CD4-positive, alpha-beta memory T cell (primary cell): ENCODE data around the gene CEND1. TPM values are rescaled to one million over a fixed set of nuclear protein-coding genes. Genes with fewer than 3 reads are reported as not detected.
A peak's percentile ranks its signal among the peaks of the same experiment; 100 is the strongest.

Experiments used
- CTCF ChIA-PET: fragments of 350-600 bp; sonication (Branson Sonifier 250); formaldehyde crosslinking; loops from one replicate; lab custom pipeline; 2021; ENCODE audit warnings: inconsistent platforms; ENCODE audit not compliant: partially characterized antibody; lab: Charles Lee
- POLR2A ChIA-PET: fragments of 350-600 bp; sonication (Branson Sonifier 250); formaldehyde crosslinking; loops from one replicate; lab custom pipeline; 2021; ENCODE audit not compliant: partially characterized antibody; lab: Charles Lee
- DNase-seq, 5 donors: peaks; one replicate each; pipeline versions ENCODE4 v3.0.0 to v3.0.0-alpha.2; 2020 to 2022; ENCODE audit warnings: mixed read lengths in 1 of 5
- H3K27ac ChIP-seq: one replicate; pipeline ENCODE4 v1.7.0; 2013; ENCODE audit warnings: low read depth, low read length
- H3K27me3 ChIP-seq: 2 replicates; pipeline ENCODE4 v1.7.0; 2013; ENCODE audit warnings: mild to moderate bottlenecking, low read length, moderate library complexity; ENCODE audit not compliant: insufficient read depth
- H3K36me3 ChIP-seq: 2 replicates; pipeline ENCODE4 v1.7.0; 2013; ENCODE audit warnings: mild to moderate bottlenecking, low read length, moderate library complexity; ENCODE audit not compliant: insufficient read depth
- H3K4me1 ChIP-seq: 2 replicates; pipeline ENCODE4 v1.7.0; 2013; ENCODE audit warnings: mild to moderate bottlenecking, low read length, moderate library complexity; ENCODE audit not compliant: insufficient read depth
- H3K4me3 ChIP-seq, 2 donors: one replicate each; pipeline ENCODE4 v1.7.0; 2013; ENCODE audit warnings: low read length in 2 of 2, mild to moderate bottlenecking in 1 of 2
- H3K9me3 ChIP-seq, 2 donors: one replicate each; pipeline ENCODE4 v1.7.0; 2013; ENCODE audit warnings: low read length in 2 of 2, control low read depth in 1 of 2; ENCODE audit not compliant: control insufficient read depth in 1 of 2
- H3K27ac Mint-ChIP-seq, 7 donors: one replicate each; pipeline ENCODE4 v1.8.0; 2020 to 2021; ENCODE audit warnings: mixed read lengths in 7 of 7, mild to moderate bottlenecking in 6 of 7, inconsistent platforms in 3 of 7, moderate library complexity in 3 of 7
- H3K27me3 Mint-ChIP-seq, 2 donors: one replicate each; pipeline ENCODE4 v1.8.0; 2020 to 2021; ENCODE audit warnings: mixed read lengths in 2 of 2
- H3K36me3 Mint-ChIP-seq, 2 donors: one replicate each; pipeline ENCODE4 v1.8.0; 2020 to 2021; ENCODE audit warnings: mixed read lengths in 2 of 2, inconsistent platforms in 1 of 2, mild to moderate bottlenecking in 1 of 2
- H3K4me1 Mint-ChIP-seq, 4 donors: one replicate each; pipeline ENCODE4 v1.8.0; 2020 to 2021; ENCODE audit warnings: mixed read lengths in 4 of 4, mild to moderate bottlenecking in 1 of 4
- H3K4me3 Mint-ChIP-seq, 8 donors: one replicate each; pipeline ENCODE4 v1.8.0; 2020 to 2021; ENCODE audit warnings: mixed read lengths in 8 of 8, mild to moderate bottlenecking in 7 of 8, moderate library complexity in 6 of 8, inconsistent platforms in 3 of 8
- H3K9me3 Mint-ChIP-seq, 8 donors: one replicate each; pipeline ENCODE4 v1.8.0; 2020 to 2021; ENCODE audit warnings: mixed read lengths in 8 of 8, mild to moderate bottlenecking in 5 of 8, inconsistent platforms in 3 of 8, moderate library complexity in 1 of 8
- intact Hi-C: fragments of 100-400 bp; cut with micrococcal nuclease; formaldehyde crosslinking; loops from one replicate; pipeline ENCODE4 v1.15.1; 2023
- polyA plus RNA-seq, 2 donors: library from polyadenylated mRNA; unstranded; fragments of 300-500 nt; fragmentation: Illumina TruSeq; gene quantifications; one replicate each; pipeline ENCODE4 v1.2.3, GENCODE V29; 2021
- total RNA-seq, 2 experiments: library from RNA; stranded (reverse); gene quantifications; one replicate each; pipeline ENCODE4 v1.2.3, GENCODE V29; 2021

Gene CEND1
- total and polyA plus RNA-seq, 4 experiments from 2014 or later = 0.19 TPM; not detected in 3

DNA sequence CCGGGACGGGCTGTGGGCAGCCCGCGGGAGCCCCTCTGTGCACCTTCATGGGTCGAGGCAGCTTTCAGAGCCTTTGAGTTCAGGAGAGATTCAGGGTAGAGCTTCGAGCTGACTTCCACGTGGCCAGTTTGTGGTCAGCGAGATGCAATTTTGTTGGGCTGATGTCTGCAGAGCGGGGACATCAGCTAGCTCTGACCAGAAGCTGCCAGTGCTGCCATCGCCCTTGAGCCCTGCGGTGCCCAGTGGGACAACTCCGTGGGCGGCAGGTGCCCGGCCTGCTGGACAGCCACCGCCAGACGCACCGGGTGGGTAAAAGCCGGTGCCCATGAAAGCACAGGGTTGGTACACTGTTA lies 41.9 kb downstream of the CEND1 start:
- peak overlapping the region; percentile 58 to 87 for H3K4me3 ChIP-seq
- intact Hi-C loops = no loop called here
- H3K27me3 ChIP-seq = no peaks in the 10 kb centered on the region
- H3K36me3 ChIP-seq = no peaks in the 10 kb centered on the region
- peaks cover 31% of the 10 kb centered on the region for H3K4me1 ChIP-seq
- peaks cover 0 to 3% of the 10 kb centered on the region in 2 donors for H3K36me3 Mint-ChIP-seq
- H3K9me3 Mint-ChIP-seq = no peaks in the 10 kb centered on the region
- peaks cover 12 to 29% (median 21%) of the 10 kb centered on the region in 4 donors for H3K4me1 Mint-ChIP-seq
- H3K27me3 Mint-ChIP-seq = no peaks in the 10 kb centered on the region
- ChIA-PET POLR2A (interaction anchor here (0.9 to 3.9 kb wide), 13 partner anchors 9 to 212 kb away, joined by 3 to 30 read pairs (median 5); partner anchors contain the start of genes GATD1, HRAS, PIDD1 and TMEM80), CTCF (interaction anchor here (0.9 to 2.7 kb wide), 11 partner anchors 9 to 226 kb away, joined by 3 to 11 read pairs (median 3); no protein-coding TSS in a partner anchor)
- peak overlapping the region; percentile 75 to 89 (median 82) for H3K4me3 Mint-ChIP-seq
- no peak for DNase-seq
- peak overlapping the region; percentile 67 for H3K27ac ChIP-seq
- peak overlapping the region; percentile 52 to 87 (median 75) for H3K27ac Mint-ChIP-seq
- H3K9me3 ChIP-seq = no peaks in the 10 kb centered on the region

DNA sequence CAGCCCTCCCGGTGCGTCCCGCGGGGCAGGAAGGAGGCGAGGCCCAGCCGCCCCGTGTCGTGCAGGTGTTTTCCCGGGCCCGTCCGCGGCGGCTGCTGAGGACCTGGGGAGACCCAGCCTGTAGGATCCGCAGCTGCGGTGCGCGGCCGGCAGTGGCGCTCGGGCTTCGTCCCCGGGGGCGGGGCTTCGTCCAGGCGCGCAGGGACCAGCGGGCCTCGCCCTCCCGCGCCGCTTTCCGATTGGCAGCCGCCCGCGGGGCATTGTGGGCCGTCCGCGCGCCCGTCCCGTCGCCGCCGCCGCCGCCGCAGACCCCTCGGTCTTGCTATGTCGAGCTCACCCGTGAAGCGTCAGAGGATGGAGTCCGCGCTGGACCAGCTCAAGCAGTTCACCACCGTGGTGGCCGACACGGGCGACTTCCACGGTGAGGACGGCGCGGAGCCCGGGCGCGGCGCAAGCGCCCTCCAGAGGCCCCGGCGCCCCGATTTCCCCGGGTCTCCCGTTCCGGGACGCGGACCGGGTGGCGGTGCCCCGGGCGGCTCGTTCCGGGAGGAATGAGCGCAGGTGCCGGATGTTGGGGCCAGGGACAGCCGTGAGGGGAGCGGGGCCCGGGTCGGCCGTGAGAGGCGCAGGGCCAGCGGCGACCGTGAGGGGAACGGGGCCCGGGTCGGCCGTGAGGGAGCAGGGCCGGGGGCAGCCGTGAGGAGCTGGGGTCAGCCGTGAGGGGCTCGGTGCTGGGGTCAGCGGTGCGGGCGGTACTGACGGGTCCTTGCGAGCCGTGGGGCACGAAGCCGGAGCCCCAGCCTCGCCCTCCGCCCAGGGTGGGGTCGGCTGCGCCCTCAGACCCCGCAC lies 42.5 kb downstream of the CEND1 start, which contains the start of gene TALDO1:
TALDO1 (plus strand) TSS at position 307 of the 849 bp plus-strand sequence; CDS start at position 325, 18 bp downstream.
- POLR2A ChIA-PET = interaction anchor here (0.9 to 3.9 kb wide), 15 partner anchors 10 to 211 kb away, joined by 3 to 30 read pairs (median 4); partner anchors contain the start of genes GATD1, HRAS, PIDD1 and TMEM80
- CTCF ChIA-PET = interaction anchor here (1.1 to 2.7 kb wide), 8 partner anchors 10 to 192 kb away, joined by 3 to 11 read pairs (median 4); no protein-coding TSS in a partner anchor
- H3K27me3 Mint-ChIP-seq = no peaks in the 10 kb centered on the region
- H3K27ac Mint-ChIP-seq = peak within 1 kb of the TSS; percentile 79 to 92 (median 86)
- Histone ChIP-seq H3K27me3 (no peaks in the 10 kb centered on the region), H3K9me3 (no peaks in the 10 kb centered on the region), H3K27ac (peak within 1 kb of the TSS; percentile 67), H3K4me3 (peak within 1 kb of the TSS; percentile 58 to 87), H3K36me3 (no peaks in the 10 kb centered on the region), H3K4me1 (peaks cover 31% of the 10 kb centered on the region)
- no peaks in the 10 kb centered on the region for H3K9me3 Mint-ChIP-seq
- DNase-seq = peak; percentile 62 to 80 (median 65)
- intact Hi-C loops = loop anchor here (1.0 to 2.0 kb wide), 2 partner anchors 19 to 29 kb away; partner anchors contain the start of gene GATD1
- peak within 1 kb of the TSS; percentile 82 to 89 (median 87) for H3K4me3 Mint-ChIP-seq
- H3K4me1 Mint-ChIP-seq = peaks cover 11 to 29% (median 21%) of the 10 kb centered on the region in 4 donors
- H3K36me3 Mint-ChIP-seq = peaks cover 0 to 2% of the 10 kb centered on the region in 2 donors

DNA sequence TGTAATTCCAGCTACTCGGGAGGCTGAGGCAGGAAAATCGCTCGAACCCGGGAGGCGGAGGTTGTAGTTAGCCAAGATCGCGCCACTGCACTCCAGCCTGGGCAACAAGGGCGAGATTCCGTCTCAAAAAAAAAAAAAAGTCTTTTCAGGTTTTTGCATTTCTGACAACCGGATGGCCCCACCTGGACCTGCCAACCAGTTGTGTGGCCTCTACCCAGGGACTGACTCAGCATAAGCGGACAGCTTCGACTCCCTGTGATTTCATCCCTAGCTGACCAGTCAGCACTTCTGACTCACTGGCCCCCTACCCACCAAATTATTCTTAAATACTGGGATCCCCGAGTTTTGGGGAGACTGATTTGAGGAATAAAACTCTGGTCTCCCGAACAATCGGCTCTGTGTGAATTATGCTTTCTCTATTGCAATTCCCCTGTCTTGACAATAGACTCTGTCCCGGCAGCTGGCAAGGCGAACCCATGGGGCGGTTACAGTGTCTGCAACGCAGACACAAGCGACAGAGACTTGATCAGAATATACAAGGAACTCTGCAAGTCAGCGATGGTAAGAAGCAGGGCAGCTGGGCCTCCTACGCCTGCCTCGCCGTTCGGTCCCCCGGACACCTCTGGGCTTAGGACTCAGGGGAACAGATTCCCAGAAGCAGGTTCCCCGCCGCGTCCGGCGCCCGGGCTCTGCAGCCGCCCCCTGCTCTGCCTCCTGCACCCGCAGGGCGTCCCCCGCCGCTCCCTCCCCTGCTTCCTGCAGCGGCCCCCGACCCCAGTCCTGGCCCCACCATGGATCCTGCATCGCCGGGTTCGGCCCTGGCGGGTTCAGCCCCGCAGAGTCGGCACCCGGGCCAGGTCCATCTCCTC lies 43.4 kb downstream of the CEND1 start:
- DNase-seq = peak in 4 of 5 donors; percentile 29 to 59 (median 38)
- intact Hi-C loops = loop anchor here (1.0 to 2.0 kb wide), 2 partner anchors 18 to 30 kb away; partner anchors contain the start of gene GATD1

DNA sequence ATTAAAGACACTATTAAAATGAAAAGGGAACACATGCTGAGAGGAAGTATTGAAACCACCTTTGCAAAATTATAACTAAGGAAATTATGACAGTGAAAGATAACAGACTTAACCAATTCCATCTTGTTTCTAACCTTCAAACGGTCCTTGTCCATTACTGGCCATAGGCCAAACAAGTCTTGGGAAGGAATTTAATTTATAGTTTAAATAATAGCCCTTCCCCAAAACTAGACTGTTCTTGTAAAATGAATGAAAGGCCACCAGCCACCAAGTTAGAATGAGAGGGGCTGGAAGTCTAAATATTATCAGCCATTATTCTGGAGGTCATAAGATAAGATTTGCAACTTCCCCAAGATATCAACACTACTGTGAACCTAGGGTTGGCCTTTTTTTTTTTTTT lies 44.5 kb downstream of the CEND1 start:
- ChIA-PET CTCF (interaction anchor here (0.8 kb wide), 1 partner anchor 49 kb away, joined by 3 read pairs; no protein-coding TSS in a partner anchor), POLR2A (interaction anchor here (3.9 kb wide), 1 partner anchor 19 kb away, joined by 30 read pairs; no protein-coding TSS in a partner anchor)
- Histone ChIP-seq H3K4me1 (peaks cover 31% of the 10 kb centered on the region), H3K4me3 (no peak overlapping the region), H3K36me3 (no peaks in the 10 kb centered on the region), H3K27ac (no peak overlapping the region), H3K9me3 (no peaks in the 10 kb centered on the region), H3K27me3 (no peaks in the 10 kb centered on the region)
- Mint-ChIP-seq H3K27ac (peak overlapping the region in 1 of 7 donors; percentile 37), H3K27me3 (no peaks in the 10 kb centered on the region), H3K4me1 (peaks cover 11 to 25% (median 20%) of the 10 kb centered on the region in 4 donors), H3K36me3 (no peaks in the 10 kb centered on the region), H3K9me3 (no peaks in the 10 kb centered on the region), H3K4me3 (peak overlapping the region in 3 of 8 donors; percentile 36 to 51 (median 36))
- no peak for DNase-seq
- intact Hi-C loops = no loop called here

More for the DNA sequence above, 43.4 kb downstream of the CEND1 start:
- Mint-ChIP-seq H3K4me1 (peaks cover 11 to 29% (median 20%) of the 10 kb centered on the region in 4 donors), H3K9me3 (no peaks in the 10 kb centered on the region), H3K27ac (peak overlapping the region; percentile 67 to 92 (median 83)), H3K36me3 (no peaks in the 10 kb centered on the region), H3K27me3 (no peaks in the 10 kb centered on the region), H3K4me3 (peak overlapping the region; percentile 82 to 89 (median 87))
- Histone ChIP-seq H3K36me3 (no peaks in the 10 kb centered on the region), H3K27ac (peak overlapping the region; percentile 67), H3K4me1 (peaks cover 31% of the 10 kb centered on the region), H3K4me3 (peak overlapping the region; percentile 0 to 58), H3K9me3 (no peaks in the 10 kb centered on the region), H3K27me3 (no peaks in the 10 kb centered on the region)
- CTCF ChIA-PET = interaction anchor here (1.3 to 2.7 kb wide), 4 partner anchors 20 to 192 kb away, joined by 3 to 11 read pairs (median 8); no protein-coding TSS in a partner anchor
- POLR2A ChIA-PET = interaction anchor here (0.9 to 3.9 kb wide), 12 partner anchors 9 to 211 kb away, joined by 3 to 30 read pairs (median 6); partner anchors contain the start of genes GATD1, HRAS, PIDD1 and TMEM80

DNA sequence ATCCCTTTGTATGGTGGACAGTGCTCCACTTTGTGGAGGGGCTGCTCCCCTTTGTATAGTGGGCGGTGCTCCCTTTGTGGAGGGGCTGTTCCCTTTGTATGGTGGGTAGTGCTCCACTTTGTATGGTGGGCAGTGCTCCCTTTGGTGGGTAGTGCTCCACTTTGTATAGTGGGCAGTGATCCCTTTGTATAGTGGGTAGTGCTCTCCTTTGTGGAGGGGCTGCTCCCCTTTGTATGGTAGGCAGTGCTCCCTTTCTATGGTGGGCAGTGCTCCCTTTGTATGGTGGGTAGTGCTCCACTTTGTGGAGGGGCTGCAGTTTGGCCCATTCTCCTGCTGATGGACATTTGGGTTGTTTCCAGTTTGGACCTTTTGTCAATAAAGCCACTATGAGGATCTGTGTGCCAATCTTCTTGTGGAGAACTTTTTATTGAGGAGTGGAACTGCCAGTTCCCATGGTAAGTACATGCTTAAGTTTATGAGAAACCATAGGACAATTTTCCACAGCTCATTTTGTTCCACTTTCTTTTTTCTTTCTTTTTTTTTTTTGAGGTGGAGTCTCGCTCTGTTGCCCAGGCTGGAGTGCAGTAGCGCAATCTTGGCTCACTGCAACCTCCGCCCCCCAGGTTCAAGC lies 47.2 kb downstream of the CEND1 start:
- POLR2A ChIA-PET = interaction anchor here (0.6 kb wide), 2 partner anchors 17 to 292 kb away, joined by 3 read pairs; no protein-coding TSS in a partner anchor
- H3K4me1 Mint-ChIP-seq = peaks cover 10 to 11% (median 10%) of the 10 kb centered on the region in 4 donors

DNA sequence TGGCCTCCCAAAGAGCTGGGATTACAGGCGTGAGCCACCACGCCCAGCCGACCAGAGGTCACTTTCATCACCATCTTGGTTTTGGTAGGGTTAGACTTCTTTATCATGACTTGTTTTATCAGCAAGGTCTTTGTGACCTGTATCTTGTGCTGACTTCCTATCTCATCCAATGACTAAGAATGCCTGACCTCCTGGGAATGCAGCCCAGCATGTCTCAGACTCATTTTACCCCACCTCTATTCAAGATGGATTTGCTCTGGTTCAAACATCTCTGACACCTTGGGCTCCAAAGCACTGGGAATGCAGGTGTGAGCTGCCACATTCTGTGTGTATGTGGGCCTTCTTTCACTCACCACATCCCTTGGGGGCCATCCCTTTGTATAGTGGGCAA lies 47.7 kb downstream of the CEND1 start:
- intact Hi-C loops = no loop called here
- Histone ChIP-seq H3K4me1 (peaks cover 18% of the 10 kb centered on the region), H3K9me3 (no peaks in the 10 kb centered on the region), H3K27ac (no peak overlapping the region), H3K4me3 (no peak overlapping the region), H3K27me3 (no peaks in the 10 kb centered on the region), H3K36me3 (no peaks in the 10 kb centered on the region)
- H3K27me3 Mint-ChIP-seq = no peaks in the 10 kb centered on the region
- no peak overlapping the region for H3K4me3 Mint-ChIP-seq
- no peak overlapping the region for H3K27ac Mint-ChIP-seq
- ChIA-PET CTCF (interaction anchor here (1.3 to 1.6 kb wide), 3 partner anchors 14 to 188 kb away, joined by 3 to 4 read pairs (median 4); no protein-coding TSS in a partner anchor), POLR2A (interaction anchor here (0.6 kb wide), 1 partner anchor 292 kb away, joined by 3 read pairs; no protein-coding TSS in a partner anchor)
- H3K4me1 Mint-ChIP-seq = peaks cover 15 to 16% (median 15%) of the 10 kb centered on the region in 4 donors
- H3K36me3 Mint-ChIP-seq = no peaks in the 10 kb centered on the region
- DNase-seq = no peak
- H3K9me3 Mint-ChIP-seq = no peaks in the 10 kb centered on the region

More for the DNA sequence above, 47.2 kb downstream of the CEND1 start:
- no peak overlapping the region for H3K27ac ChIP-seq
- no peaks in the 10 kb centered on the region for H3K36me3 ChIP-seq
- no peaks in the 10 kb centered on the region for H3K9me3 Mint-ChIP-seq
- intact Hi-C loops = no loop called here
- H3K27me3 Mint-ChIP-seq = no peaks in the 10 kb centered on the region
- H3K36me3 Mint-ChIP-seq = no peaks in the 10 kb centered on the region
- CTCF ChIA-PET = interaction anchor here (1.3 to 1.6 kb wide), 2 partner anchors 14 to 188 kb away, joined by 3 to 4 read pairs; no protein-coding TSS in a partner anchor
- no peak overlapping the region for H3K4me3 Mint-ChIP-seq
- no peaks in the 10 kb centered on the region for H3K27me3 ChIP-seq
- H3K27ac Mint-ChIP-seq = no peak overlapping the region
- H3K4me1 ChIP-seq = peaks cover 13% of the 10 kb centered on the region
- no peaks in the 10 kb centered on the region for H3K9me3 ChIP-seq
- no peak for DNase-seq
- H3K4me3 ChIP-seq = no peak overlapping the region
